GM21360 (cell line): Measurements from ENCODE around the gene HSPA12A.

Experiments
- ATAC-seq: cut with Tn5 transposase; IDR thresholded peaks from one replicate; pipeline ENCODE4 v1.9.1; 2021; ENCODE audit warnings: mild to moderate bottlenecking, moderate library complexity; ENCODE audit not compliant: unreplicated experiment

Gene HSPA12A

DNA sequence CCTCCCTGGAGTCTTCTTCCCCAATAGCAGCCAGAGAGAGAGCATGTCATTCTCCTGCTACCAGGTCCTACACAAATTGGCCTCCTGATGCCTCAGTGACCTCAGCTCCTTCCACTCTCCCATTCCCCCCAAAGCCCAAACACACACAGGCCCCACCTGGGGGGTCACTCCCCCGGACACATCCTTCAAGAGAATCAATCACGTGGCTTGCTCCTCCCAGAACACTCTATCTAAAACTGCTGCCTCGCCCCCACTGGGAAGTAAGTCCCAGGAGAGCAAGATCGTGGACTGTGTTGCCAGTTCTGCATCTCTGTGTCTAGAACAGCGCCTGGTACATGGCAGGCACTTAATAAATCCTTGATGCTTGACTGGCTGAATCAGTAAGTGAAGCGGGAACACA, 2.5 kb upstream of the HSPA12A start:
- ATAC-seq, result no peak

DNA sequence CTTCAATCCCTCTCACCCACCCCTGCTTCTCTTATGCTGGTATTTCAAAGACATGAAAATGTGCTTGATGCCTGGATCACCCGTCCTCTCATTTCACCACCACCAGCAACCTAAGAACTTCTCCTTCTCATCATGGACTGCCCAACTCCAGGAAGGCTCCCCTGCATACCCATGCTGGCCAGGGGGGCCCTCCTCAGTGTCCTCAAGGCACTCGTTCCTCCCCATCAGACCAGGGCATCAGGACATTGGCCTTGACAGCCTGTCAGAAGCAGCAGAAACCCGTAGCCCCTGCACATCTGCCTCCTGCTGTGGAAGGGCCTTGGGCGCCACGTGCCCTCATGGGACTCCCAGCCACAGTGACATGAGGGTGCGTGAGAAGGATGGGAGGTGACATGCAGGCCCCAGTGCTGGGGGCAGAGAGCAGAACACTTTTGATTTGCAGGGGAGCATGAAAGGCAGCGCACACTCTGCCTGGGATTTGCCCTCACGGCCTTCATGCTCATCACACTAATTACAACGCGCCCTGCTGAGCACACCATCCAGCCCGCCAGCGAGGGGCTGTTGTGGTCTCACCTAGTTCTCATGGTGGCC, 1.9 kb upstream of the HSPA12A start:
- no peak for ATAC-seq

DNA sequence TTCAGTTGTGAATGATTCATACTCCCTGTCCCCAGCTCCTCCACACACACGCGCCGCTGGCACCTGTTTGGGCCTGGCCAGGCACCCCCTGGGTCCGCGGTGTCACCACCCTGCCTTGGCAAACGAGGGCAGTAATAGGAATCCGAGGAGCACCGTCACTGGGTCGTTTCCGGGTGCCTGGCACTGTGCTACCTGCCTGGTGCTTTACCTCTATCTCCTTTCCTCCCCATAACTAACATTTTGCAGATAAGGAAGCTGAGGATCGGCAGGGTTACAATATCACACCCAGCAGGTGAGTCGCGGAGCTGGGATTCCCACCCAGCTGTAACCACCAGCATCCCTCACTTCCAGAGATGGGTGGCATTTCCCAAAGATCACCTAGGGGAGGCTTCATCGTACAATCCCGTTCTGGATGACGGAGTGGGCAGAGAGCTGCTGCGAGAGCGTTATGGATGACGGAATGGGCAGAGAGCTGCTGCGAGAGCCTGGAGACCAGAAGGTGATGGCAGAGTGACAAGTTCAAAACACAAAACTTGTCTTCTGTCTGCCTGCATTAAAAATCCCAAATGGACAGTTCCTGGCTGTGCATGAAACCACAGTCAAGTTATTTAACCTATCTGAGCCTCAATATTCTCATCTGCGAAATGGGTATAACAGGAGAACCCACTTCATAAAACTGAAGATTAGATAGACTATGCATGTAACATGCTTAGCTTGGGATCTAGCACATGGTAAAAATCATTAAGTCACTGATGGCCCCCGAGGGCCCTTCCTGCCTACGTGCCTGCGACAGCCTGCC, 1.1 kb upstream of the HSPA12A start:
- ATAC-seq, result no peak

DNA sequence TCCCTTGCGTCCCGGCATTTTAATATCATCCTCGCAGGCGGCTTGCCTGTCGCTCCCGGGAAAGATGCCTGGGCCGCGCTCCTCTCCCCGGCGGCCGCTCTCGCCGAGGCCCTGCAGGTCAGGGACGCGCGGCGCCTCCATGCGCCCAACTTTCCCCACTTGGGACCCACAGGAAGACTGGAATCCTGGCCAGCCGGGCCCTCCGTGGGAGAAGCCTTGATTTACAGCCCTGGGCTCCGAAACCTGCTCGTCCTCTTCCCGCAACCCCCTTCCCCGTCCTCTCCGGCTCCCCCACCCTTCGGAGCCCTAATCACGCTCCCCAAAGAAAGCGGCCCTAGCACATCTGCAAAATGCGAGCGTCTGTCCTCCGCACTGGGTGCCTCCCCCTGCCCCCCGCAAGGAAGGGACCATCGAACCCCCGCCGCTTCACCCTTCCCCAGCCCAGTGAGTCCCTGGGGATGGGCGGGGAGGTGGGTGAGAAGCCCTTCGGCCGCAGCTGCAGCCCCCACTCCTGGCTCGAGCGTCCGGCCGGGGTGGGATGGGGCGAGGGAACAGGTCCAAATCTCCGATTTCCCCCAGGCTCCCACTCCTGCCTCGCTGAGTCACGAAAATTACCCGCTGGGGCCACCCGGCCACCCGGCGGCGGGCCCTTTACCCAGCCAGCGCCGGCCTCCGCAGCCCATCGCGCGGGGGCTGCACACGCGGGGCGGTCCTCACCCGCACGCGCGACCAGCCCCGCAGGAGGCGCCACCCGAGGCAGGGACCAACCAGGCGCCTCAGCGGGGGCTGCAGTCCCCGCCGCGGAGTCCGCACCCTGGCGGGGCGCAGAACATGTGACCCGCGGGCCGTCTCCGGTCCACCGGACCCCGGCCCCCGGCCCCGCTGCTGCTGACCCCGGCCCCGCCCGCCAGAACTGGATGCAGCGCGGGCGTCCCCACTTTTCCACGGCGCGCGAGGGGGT, 695 bp downstream of the HSPA12A start:
- ATAC-seq, result peak; percentile 10

DNA sequence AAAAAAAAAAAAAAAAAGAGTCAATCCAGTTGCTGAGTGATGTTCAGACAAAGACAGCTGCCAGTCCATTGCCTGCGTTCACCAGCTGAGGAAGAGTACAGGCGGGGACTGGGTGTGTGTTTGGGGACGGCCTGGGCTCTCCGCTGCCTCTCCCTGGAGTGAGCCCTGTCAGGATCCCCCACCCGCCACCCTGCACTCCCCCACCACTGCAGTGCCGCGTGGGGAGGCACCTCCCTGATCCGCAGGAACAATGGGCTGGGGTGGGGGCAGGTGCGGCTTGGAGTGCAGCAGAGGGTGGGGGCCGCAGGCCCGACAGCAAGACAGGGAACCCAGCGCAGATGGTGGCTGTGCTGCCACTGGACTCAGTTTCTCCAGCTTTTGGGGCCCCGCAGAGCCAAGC, 1.4 kb downstream of the HSPA12A start:
- no peak for ATAC-seq

DNA sequence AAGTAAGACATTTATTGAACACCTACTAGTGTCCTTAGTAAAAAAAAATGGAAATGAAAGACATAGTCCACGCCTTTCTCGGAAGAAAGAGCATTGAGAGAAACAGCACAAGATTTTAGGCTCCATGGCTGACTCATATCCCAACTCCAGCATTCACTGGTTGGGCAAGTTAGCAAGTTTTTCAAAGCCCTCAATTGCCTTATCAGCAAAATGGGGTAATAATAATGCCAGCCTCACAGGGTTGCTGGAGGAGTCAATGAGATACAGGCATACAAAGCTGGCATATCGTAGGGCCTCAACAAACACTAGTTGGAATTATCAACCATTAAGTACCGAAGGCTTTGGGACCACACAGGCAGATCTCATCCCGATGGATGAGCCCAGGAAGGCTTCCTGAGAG, 4.0 kb downstream of the HSPA12A start:
- no peak for ATAC-seq

DNA sequence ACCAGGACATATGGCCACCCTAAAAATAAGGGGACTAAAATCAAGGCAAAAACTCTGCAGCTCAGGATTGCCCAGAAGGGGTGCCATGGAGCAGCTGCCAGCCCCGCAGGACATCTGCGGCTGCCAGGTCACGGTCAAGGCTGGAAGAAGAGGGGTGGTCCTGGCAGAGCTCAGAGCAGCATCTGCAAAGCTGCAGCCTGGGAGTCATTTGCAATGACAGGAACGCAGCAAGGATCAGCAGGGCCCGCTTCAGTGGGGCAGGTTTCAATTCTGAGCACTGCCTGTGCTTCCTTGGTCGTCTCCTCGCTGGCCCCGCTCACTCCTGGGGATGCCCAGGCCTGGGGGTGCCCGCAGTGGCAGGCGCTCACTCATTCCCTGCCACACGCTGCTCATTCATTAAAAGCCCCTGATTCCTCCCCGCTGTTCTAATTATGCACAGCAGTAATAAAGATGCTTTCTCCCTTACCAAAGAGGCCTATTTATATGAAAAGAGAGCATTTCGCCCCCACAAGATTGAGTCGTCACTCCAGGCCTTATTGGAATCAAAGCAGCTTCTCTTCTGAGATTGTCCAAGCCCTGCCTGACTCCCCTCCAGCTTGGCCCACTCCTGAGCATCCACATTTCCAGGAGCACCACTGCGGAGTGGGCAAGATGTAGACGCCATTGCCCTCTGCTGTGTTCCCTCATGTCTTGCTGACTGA, 4.6 kb downstream of the HSPA12A start:
- no peak for ATAC-seq

DNA sequence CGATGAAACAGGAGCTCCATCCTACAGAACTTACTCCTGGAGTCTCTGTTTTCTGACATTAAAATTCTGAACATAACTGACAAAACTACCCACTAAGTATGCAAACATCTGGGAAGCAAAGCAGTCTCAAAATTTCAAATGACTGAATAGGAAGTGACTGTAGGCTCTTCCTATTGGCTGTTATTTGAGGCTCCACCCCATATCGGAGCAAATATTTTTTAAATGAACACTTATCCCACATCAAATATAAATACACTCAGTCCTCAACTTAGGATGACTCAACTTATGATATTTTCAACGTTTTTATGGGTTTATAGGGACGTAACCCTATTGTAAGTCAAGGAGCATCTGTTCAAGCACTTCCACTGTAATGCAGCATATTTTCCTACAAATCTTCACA, 8.8 kb downstream of the HSPA12A start:
- ATAC-seq, result no peak

DNA sequence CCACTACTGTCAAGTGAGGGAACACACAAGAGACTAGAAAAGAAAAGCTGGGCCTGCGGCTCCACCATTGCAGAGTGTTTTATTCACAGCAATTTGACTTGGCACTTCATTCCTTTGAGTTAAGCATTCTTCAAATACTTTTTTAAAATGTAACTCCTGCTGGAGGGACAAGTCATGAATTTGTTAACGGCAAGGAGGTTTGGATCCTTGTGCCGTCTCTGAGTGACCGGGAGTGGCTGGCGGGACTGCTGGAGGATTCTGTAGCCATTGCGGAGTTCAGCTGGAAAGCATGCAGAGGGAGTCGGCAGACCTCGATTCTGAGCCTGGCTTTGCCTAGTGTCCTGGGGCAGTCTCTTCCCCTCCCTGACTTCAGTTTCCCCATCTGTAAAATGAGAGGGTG, 9.8 kb downstream of the HSPA12A start:
- no peak for ATAC-seq

DNA sequence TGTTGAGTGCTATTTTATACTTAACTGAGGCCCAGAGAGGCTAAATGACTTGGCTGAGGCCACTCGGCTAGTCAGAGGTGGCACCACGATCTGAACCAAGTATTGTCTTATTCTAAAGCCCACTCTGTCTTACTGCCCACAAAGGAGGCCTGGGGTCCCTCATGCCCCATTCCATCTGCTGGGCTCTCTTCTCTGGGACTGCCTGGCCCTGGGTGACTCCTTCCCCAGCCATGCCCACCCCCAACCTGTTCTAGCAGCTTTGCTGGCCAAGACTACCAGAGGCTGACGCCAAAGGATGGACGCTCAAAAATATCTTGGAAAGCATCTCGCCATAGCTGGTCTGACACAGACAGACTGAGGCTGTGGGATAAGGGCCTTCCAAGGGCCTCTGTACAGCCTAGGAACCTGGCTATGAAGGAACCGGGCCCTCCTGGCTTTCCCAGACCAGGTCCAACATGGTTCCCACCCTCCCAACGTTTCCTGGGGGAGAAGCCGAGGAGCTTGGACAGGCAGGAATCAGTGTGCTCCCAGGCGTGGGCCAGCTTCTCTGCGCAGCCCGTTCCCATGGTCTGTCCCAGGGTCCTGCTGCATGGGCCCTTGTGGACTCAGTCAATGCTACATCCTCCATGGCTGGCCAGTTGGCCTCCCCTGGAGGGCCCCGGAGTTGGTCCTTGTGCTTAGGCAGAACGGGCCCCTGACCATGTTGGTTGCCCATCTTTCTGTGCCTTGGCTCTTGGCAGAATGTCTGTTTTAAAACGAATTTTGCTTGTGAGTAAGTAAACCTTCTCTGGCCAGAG, 11.7 kb downstream of the HSPA12A start:
- ATAC-seq, result no peak

DNA sequence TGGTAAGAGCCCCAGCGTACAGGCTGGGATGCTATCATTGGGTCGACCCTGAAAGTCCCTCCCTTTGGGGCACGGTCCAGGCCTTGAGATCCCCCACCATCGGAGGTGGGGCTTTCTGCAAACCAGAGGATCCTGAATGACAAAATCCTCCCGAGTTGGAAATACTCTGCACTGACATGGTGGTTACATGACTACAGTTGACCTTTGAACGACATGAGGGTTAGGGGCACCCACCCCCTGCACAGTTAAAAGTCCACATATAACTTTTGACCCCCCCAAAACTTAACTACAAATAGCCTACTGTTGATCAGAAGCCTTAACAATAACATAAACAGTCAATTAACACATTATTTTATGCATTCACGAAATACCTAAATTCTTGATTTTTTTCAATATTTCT, 13.1 kb downstream of the HSPA12A start:
- ATAC-seq, result no peak

DNA sequence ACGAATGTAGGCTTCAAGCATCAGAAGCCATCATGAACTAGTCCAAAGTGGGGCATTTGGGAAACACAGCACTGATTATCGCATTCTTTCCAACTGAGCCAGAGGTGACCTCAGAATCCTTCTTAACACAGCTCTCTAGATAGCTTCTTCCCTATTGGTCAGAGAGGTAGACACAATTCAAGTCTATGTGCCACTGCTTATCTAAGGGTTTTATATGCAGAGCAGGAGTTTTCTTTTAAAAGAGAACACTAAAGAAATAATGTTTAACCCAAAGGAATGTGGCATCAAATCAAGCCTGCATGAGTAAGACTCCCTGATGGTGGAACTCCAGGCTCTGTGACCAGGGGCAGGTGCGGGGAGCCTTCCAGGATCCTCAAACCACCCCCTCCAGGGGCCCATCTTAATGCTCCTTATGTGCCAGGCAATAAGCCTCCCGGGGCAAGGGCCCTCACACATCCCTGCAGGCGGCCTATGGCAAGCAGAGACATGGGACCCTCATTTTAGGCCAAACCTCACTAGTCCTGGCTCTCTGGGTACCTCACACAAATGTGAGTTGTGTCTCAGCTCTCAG, 13.8 kb downstream of the HSPA12A start:
- no peak for ATAC-seq

DNA sequence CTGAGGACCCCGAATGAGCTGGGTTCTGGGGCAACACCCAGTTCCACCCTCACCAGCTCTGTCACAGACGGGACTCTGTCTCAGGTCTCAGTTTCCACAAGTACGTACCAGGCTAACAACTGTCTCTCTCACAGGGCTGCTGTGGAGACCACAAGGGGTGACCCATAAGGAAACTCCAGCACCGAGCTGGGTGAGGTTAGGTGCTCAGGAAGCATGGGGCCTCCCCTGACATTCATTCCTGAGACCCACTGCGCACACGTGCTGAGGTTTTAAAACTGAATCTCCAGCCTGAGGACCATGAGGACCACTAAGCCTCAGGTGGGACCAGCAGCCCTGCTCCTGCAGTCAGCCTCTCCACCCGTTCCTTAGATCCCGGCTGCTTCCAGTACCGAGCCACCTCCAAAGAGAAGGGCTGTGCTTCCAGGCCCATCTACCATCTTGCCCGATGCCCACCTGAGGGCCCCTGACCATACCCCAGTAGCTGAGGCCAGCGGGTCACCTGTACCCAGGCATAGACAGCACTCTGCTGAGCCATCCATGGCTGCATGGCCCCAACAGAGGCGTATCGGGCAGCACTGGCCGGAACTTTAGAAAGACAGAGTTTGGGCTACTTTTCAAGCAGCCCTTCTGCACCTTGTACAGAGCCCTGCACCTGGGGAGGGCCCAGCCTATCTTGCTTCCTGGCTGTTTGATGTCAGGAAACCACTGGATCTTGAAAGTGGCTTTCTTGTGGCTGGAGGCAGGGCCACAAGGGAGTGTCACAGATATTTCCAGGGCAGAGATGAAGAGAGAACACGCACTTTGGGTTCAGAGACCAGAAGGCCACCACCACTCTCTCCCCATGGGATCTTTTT, 18.7 kb downstream of the HSPA12A start:
- ATAC-seq, result no peak

DNA sequence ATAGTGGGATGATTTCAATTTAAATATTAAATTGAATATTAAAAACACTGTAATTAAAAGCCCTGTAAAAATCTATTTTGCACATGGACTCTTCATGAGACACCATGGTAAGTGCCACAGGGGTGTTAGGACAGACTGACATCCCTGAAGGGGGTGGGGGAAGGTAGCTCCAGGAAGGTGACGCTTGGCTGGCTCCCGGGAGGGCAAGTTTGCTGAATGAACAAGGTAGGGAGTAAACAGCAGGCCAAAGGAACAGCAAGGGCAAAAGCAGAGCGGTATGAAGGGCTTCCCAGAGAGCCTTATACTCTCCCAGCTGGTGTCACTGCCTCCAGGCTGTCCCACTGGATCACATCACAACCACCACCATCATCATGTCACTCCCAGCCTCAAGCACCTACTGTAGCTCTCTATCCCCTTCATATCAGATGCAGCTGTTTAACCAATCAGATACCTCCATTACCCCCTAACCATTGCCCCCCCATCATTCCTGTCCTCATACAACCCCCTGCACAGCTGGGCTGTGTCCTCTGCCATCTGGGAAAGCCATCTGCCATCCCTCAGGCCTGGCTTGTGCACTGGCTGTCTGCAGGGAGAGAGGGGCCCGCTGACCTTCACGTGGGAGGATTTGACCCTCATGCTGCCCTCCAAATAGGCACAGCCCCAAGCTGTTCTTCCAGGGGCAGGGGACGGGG, 19.5 kb downstream of the HSPA12A start:
- ATAC-seq, result no peak

DNA sequence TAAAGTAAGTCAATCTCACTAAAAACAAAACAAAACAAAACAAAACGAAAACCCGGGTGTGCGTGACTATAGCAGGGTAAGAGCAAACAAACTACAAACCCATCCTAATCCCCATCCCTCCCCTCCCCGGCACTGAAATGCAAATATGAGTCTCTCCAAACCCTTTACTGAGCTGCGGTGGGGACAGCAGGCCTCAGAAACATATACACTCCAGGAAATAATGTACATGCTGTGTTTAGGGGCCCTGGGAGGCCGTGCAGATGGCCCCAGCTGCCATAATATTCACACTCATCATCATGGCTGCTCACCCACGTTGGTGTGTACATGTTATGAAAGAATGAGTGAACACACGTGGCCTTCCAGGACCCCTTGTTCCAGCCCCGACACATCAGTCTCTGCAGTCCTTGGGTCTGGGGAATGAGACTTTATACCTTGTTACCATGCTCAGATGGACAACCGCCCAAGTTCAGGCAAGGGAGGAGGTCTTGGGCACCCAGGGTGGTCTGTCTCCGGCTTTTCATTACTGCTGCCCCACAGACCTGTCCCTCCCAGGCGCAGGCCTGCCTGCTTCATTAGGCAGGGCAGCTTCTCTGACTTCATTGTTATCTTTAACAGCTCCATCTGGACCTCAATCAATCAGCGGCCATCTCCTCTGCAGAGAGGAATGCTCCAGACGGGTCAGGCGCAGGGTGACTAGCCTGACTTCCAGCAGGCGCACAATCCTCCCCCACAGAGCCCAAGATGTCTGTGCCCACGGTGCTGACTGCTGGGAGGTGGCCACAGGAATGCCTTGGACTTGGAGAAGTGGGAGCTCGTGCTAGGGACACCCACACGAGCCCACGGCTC, 20.6 kb downstream of the HSPA12A start:
- ATAC-seq, result no peak

DNA sequence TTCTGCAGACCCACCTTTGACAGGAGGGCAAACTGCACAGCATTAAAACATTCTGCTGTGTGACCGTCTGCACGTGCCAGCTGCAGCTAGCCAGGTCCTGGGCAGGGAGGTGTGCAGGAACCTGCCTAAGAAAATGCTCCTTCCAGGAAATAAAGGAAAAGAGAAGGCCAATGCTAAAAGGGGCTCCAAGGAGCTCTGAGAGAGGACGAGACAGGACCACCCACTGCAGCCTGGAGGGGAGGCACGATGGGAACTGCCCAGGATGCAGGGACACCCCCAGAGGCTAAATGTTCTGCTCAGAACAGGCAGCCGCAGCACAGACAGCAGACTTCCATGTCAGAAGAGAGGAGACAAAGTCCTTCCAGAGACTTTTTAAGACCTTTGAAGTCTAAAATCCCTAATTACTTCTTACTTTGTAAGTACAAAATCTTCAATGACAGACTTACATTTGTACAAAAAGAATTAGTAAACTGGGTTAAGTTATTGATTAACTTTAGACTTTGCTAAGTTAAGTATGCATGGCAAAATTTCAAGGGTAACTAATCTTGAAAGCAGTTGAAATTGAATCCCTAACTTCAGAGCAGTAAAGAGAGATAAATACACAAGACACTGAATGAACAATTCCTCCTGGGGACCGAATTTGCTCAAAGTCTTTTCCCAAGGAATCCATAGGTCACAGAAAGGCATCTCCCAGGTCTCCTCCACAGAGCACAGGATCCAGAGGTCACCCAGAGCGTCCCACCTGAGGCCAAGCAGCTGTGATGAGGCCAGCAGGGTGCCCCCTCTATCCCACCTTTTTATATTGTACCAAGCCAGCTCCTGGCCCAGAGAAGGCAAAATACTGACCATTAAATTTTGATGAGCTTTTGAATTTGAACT, 21.5 kb downstream of the HSPA12A start:
- ATAC-seq, result no peak
